Right lobe of liver (tissue), 4 donors: Measurements from ENCODE around the gene KDM4B.

Experiments
- CTCF ChIP-seq, 4 donors: fragments of 200-600 bp in 3 of 4; fragments of 450-650 bp in 1 of 4; IDR thresholded peaks; one replicate each; pipeline versions ENCODE4 v1.5.1 to v1.8.0; 2016 to 2022; ENCODE audit warnings: antibody characterized with exemption in 4 of 4, mild to moderate bottlenecking in 2 of 4
- POLR2A ChIP-seq: fragments of 450-650 bp; IDR thresholded peaks from one replicate; pipeline ENCODE4 v1.6.1; 2017; ENCODE audit warnings: antibody characterized with exemption, mild to moderate bottlenecking
- donor health status: DM: no; HTN: no; CAD: no.
- donor health status: DM: no; HTN: no; CAD: no.
- donor health status: DM: no; HTN: yes; CAD: no.

DNA sequence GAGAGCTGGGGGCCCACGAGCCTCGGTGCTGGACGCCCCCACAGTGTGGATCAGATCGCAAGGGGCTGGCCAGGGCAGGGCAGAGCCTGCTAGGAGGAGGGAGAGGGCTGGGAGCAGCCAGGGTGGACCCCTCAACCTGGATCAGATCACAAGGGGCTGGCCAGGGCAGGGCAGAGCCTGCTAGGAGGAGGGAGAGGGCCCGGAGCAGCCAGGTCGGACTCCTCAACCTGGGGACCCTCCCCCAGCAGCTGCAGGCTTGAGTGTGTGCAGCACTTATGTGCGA is 126.6 kb downstream of the KDM4B start:
- TF ChIP-seq CTCF (IDR thresholded peaks at IDR 0.05): no peak
- no peak for TF ChIP-seq POLR2A
